HepG2 (cell line): ENCODE results near the gene CACNA1C. TPM values are rescaled to one million over a fixed set of nuclear protein-coding genes. Genes with fewer than 3 reads are reported as not detected.

Experiments
- ATAC-seq: fragments of 200-7000 bp; cut with Tn5 transposase; 3 replicates; pipeline ENCODE4 v1.9.1; 2020; ENCODE audit warnings: mild to moderate bottlenecking, moderate library complexity
- BruUV-seq: library from RNA; stranded (reverse); fragments of 400-500 nt; replicated peaks from 2 replicates; lab custom pipeline; 2021; lab: Mats Ljungman, UMichigan
- CTCF ChIA-PET: fragments of 300-600 bp; formaldehyde crosslinking; extraction: SDS; loops from one replicate; lab custom pipeline; 2021; ENCODE audit warnings: low total read pairs, inconsistent platforms, low intra/inter-chr PET ratio; lab: Yijun Ruan, JAX
- POLR2A ChIA-PET: fragments of 350-600 bp; sonication (Branson Sonifier 250); formaldehyde crosslinking; loops from one replicate; lab custom pipeline; 2020; ENCODE audit warnings: antibody characterized with exemption, inconsistent platforms; lab: Yijun Ruan, JAX
- DNase-seq: peaks from one replicate; pipeline ENCODE4 v3.0.0-alpha.2; 2015; ENCODE audit warnings: low spot score
- FAIRE-seq: peaks from 3 replicates; lab custom pipeline; 2011; peaks lifted over from hg19 to GRCh38; lab: Jason Lieb, UNC
- H2AFZ ChIP-seq: one replicate; pipeline ENCODE4 v1.6.1; 2011; ENCODE audit warnings: low read length, inconsistent platforms
- H3K27ac ChIP-seq: fragments of 300-600 bp; 3 replicates; pipeline ENCODE4 v1.8.0; 2011; ENCODE audit warnings: mixed run types, mild to moderate bottlenecking, mixed read lengths, low read length, inconsistent platforms; ENCODE audit not compliant: insufficient read depth; ENCODE audit errors: extremely low read length
- H3K27me3 ChIP-seq, 2 experiments: fragments of 200-600 bp in 1 of 2; 2 replicates in 1 of 2; 3 replicates in 1 of 2; pipeline versions ENCODE4 v1.6.0 to v1.8.0; 2011; ENCODE audit warnings: low read length in 2 of 2, mild to moderate bottlenecking in 2 of 2, moderate library complexity in 2 of 2, inconsistent platforms in 1 of 2; ENCODE audit not compliant: insufficient read depth in 2 of 2, control insufficient read depth in 1 of 2
- H3K36me3 ChIP-seq, 2 experiments: fragments of 200-600 bp in 1 of 2; replicated peaks in 1 of 2; 2 replicates in 1 of 2; 3 replicates in 1 of 2; pipeline versions ENCODE4 v1.5.1 to v1.8.0; 2011; ENCODE audit warnings: low read length in 2 of 2, inconsistent platforms in 1 of 2; ENCODE audit not compliant: insufficient read depth in 2 of 2, control insufficient read depth in 1 of 2
- H3K4me1 ChIP-seq: 2 replicates; pipeline ENCODE4 v1.5.1; 2012; ENCODE audit warnings: low read length, inconsistent platforms; ENCODE audit not compliant: insufficient read depth
- H3K4me2 ChIP-seq: 2 replicates; pipeline ENCODE4 v1.6.0; 2011; ENCODE audit warnings: low read depth, low read length, inconsistent platforms
- H3K4me3 ChIP-seq, 3 experiments: fragments of 200-600 bp in 1 of 3; sonication (generic), shearing (Covaris generic) in 1 of 3; replicated peaks in 1 of 3; 2 replicates each; pipeline ENCODE4 v1.5.1; 2011 to 2016; ENCODE audit warnings: low read length in 3 of 3, inconsistent platforms in 2 of 3, low read depth in 2 of 3, mild to moderate bottlenecking in 2 of 3, control low read depth in 1 of 3, mixed read lengths in 1 of 3; ENCODE audit not compliant: insufficient read depth in 1 of 3
- H3K79me2 ChIP-seq: one replicate; pipeline ENCODE4 v1.6.1; 2011; ENCODE audit warnings: low read length, inconsistent platforms; ENCODE audit not compliant: insufficient read depth
- H3K9ac ChIP-seq: 2 replicates; pipeline ENCODE4 v1.6.0; 2011; ENCODE audit warnings: mild to moderate bottlenecking, low read depth, low read length, inconsistent platforms; ENCODE audit not compliant: insufficient read depth
- H3K9me3 ChIP-seq: 2 replicates; pipeline ENCODE4 v1.5.1; 2012; ENCODE audit warnings: mild to moderate bottlenecking, low read length
- H4K20me1 ChIP-seq: 2 replicates; pipeline ENCODE4 v1.6.0; 2011; ENCODE audit warnings: inconsistent platforms, mild to moderate bottlenecking, low read length, moderate library complexity; ENCODE audit not compliant: insufficient read depth
- ARNTL ChIP-seq: sonication (generic); formaldehyde crosslinking; IDR thresholded peaks from 2 replicates; pipeline ENCODE4 v1.4.0; 2020; ENCODE audit warnings: mild to moderate bottlenecking, missing genetic modification reagents
- FOXK1 ChIP-seq: sonication (generic); formaldehyde crosslinking; IDR thresholded peaks from 2 replicates; pipeline ENCODE4 v1.4.0; 2020; ENCODE audit warnings: low read depth, missing genetic modification reagents, borderline replicate concordance
- IKZF1 ChIP-seq: fragments of 450-650 bp; IDR thresholded peaks from 2 replicates; pipeline ENCODE4 v1.7.1; 2016
- KLF9 ChIP-seq: IDR thresholded peaks from 2 replicates; pipeline ENCODE4 v1.6.1; 2016; ENCODE audit warnings: low read depth
- MEIS2 ChIP-seq: sonication (generic); formaldehyde crosslinking; IDR thresholded peaks from 2 replicates; pipeline ENCODE4 v1.9.0; 2021; ENCODE audit warnings: mild to moderate bottlenecking, missing genetic modification reagents
- PHB2 ChIP-seq: fragments of 450-650 bp; IDR thresholded peaks from 2 replicates; pipeline ENCODE4 v1.6.1; 2018; ENCODE audit not compliant: partially characterized antibody
- PITX1 ChIP-seq: sonication (generic); formaldehyde crosslinking; IDR thresholded peaks from 2 replicates; pipeline ENCODE4 v1.5.1; 2020; ENCODE audit warnings: mild to moderate bottlenecking, missing genetic modification reagents
- SATB2 ChIP-seq: sonication (generic); formaldehyde crosslinking; IDR thresholded peaks from 2 replicates; pipeline ENCODE4 v1.5.0; 2020; ENCODE audit warnings: missing genetic modification reagents
- TEAD2 ChIP-seq: sonication (generic); formaldehyde crosslinking; IDR thresholded peaks from 2 replicates; pipeline ENCODE4 v1.9.0; 2021; ENCODE audit warnings: missing genetic modification reagents
- ZFP36 ChIP-seq: fragments of 150-350 bp; IDR thresholded peaks from 2 replicates; pipeline ENCODE4 v1.6.1; 2018; ENCODE audit warnings: borderline replicate concordance, low read length, low read depth; ENCODE audit not compliant: partially characterized antibody
- ZKSCAN1 ChIP-seq: fragments of 150-350 bp; IDR thresholded peaks from 2 replicates; pipeline ENCODE4 v1.6.1; 2014; ENCODE audit warnings: low read length
- ZNF350 ChIP-seq: sonication (generic); formaldehyde crosslinking; IDR thresholded peaks from 2 replicates; pipeline ENCODE4 v1.4.0; 2020; ENCODE audit warnings: mild to moderate bottlenecking, low read depth, missing genetic modification reagents, borderline replicate concordance
- ZNF614 ChIP-seq: IDR thresholded peaks from 2 replicates; pipeline ENCODE4 v1.6.1; 2018; ENCODE audit warnings: missing biosample characterization, missing genetic modification reagents, inconsistent platforms, borderline replicate concordance
- ZNF883 ChIP-seq: sonication (generic); formaldehyde crosslinking; IDR thresholded peaks from 2 replicates; pipeline ENCODE4 v1.5.1; 2020; ENCODE audit warnings: mild to moderate bottlenecking, missing genetic modification reagents; ENCODE audit errors: not compliant biosample characterization
- ZSCAN31 ChIP-seq: sonication (generic); formaldehyde crosslinking; IDR thresholded peaks from 2 replicates; pipeline ENCODE4 v1.5.0; 2020; ENCODE audit warnings: low read depth, mild to moderate bottlenecking, missing genetic modification reagents
- WGBS: methylation state at CpG from one replicate; pipeline ENCODE4 v1.1.6; 2017; ENCODE audit warnings: low lambda C conversion rate; 5-methylcytosine and 5-hydroxymethylcytosine counted together
- in situ Hi-C: cut with HindIII; loops from 2 replicates; pipeline ENCODE4 v1.10.0; 2017; ENCODE audit warnings: low pct_unique_long_range_greater_than_20kb; ENCODE audit not compliant: extremely low pct_ligation_motif_present
- intact Hi-C: fragments of 100-400 bp; cut with micrococcal nuclease; formaldehyde crosslinking; loops from one replicate; pipeline ENCODE4 v1.10.0; 2022; ENCODE audit not compliant: unreplicated experiment
- polyA plus RNA-seq, 8 experiments: library from polyadenylated mRNA; depleted of rRNA in 3 of 8; stranded (reverse) in 7 of 8; unstranded in 1 of 8; fragments of >200 nt; fragmentation: Illumina TruSeq in 4 of 8; extraction: Trizol in 4 of 8; gene quantifications; 2 replicates each; pipeline versions ENCODE4 v1.2.1 to v1.2.3, GENCODE V29; 2011 to 2016; ENCODE audit warnings: low read depth in 4 of 8, missing spikeins in 1 of 8, mixed read lengths in 1 of 8; ENCODE audit not compliant: insufficient read depth in 1 of 8
- total RNA-seq, 5 experiments: library from RNA; depleted of rRNA; stranded (reverse); fragments of >200 nt; fragmentation: Illumina TruSeq; extraction: Trizol; gene quantifications; 2 replicates each; pipeline ENCODE4 v1.2.3, GENCODE V29; 2016; ENCODE audit warnings: low read depth in 1 of 5
- TF ChIP-seq, protein P1 (sequence below): sonication (generic); formaldehyde crosslinking; IDR thresholded peaks from 2 replicates; pipeline ENCODE4 v1.8.0; 2022; ENCODE audit warnings: mild to moderate bottlenecking, missing genetic modification reagents, moderate library complexity
- TF ChIP-seq, protein P2 (sequence below): sonication (generic); formaldehyde crosslinking; IDR thresholded peaks from 2 replicates; pipeline ENCODE4 v1.5.1; 2020; ENCODE audit warnings: mild to moderate bottlenecking, moderate library complexity, missing genetic modification reagents

The CACNA1C gene
- total and polyA plus RNA-seq, 2 of the 13 experiments (the other 11 are each of a cell fraction or from before 2014, with no cell fraction given), result not detected

DNA sequence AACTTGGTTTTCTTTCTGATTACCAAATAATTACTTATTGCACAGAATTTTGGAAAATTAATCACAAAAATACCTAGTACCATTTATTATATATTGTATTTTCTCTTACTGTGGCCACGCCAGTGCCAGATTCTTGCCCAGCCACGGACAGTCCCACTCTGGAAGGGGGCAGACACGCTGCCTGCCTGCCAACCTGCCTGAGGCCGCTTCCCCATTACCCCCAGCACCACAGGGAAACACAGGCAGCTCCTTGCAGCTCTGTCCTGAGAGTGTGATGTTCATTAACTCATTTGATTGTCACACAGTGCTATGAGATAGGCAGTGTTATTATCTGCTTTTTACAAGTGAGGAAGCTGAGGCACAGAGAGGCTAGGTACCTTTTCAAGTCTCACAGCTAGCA lies 46.8 kb downstream of the CACNA1C start:
- H3K4me1 ChIP-seq, result no peaks in the 10 kb centered on the region
- H3K9me3 ChIP-seq, result no peaks in the 10 kb centered on the region
- ATAC-seq, result no peak
- ChIA-PET POLR2A (no interaction called here), CTCF (no interaction called here)
- intact Hi-C loops (no loop called here), in situ Hi-C loops (no loop called here)
- no peak overlapping the region for H3K4me2 ChIP-seq
- FAIRE-seq, result no peak
- no peaks in the 10 kb centered on the region for H3K36me3 ChIP-seq
- no peak for DNase-seq
- no peaks in the 10 kb centered on the region for H3K79me2 ChIP-seq
- no peak overlapping the region for H2AFZ ChIP-seq
- peaks cover 1 to 5% of the 10 kb centered on the region in 2 experiments; a peak in 2 of 5 replicates for H3K27me3 ChIP-seq
- 5% methylated on average over 4 of the region's 4 CpGs for WGBS
- no peak overlapping the region for H3K4me3 ChIP-seq
- no peak overlapping the region for H3K9ac ChIP-seq
- no peak overlapping the region for H3K27ac ChIP-seq
- TF ChIP-seq SATB2 (CRISPR knock-in tag) (no peak), FOXK1 (CRISPR knock-in tag) (no peak), PITX1 (CRISPR knock-in tag) (no peak), PHB2 (no peak), ZKSCAN1 (no peak), KLF9 (CRISPR knock-in tag) (no peak), ZNF350 (no peak), IKZF1 (no peak), TEAD2 (CRISPR knock-in tag) (no peak), ZNF883 (CRISPR knock-in tag) (no peak), ZNF614 (CRISPR knock-in tag) (no peak), ARNTL (CRISPR knock-in tag) (no peak), MEIS2 (CRISPR knock-in tag) (no peak), ZFP36 (no peak), ZSCAN31 (CRISPR knock-in tag) (no peak)
- TF ChIP-seq, protein P1, sequence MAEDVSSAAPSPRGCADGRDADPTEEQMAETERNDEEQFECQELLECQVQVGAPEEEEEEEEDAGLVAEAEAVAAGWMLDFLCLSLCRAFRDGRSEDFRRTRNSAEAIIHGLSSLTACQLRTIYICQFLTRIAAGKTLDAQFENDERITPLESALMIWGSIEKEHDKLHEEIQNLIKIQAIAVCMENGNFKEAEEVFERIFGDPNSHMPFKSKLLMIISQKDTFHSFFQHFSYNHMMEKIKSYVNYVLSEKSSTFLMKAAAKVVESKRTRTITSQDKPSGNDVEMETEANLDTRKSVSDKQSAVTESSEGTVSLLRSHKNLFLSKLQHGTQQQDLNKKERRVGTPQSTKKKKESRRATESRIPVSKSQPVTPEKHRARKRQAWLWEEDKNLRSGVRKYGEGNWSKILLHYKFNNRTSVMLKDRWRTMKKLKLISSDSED (CRISPR knock-in tag), result no peak
- TF ChIP-seq, protein P2, sequence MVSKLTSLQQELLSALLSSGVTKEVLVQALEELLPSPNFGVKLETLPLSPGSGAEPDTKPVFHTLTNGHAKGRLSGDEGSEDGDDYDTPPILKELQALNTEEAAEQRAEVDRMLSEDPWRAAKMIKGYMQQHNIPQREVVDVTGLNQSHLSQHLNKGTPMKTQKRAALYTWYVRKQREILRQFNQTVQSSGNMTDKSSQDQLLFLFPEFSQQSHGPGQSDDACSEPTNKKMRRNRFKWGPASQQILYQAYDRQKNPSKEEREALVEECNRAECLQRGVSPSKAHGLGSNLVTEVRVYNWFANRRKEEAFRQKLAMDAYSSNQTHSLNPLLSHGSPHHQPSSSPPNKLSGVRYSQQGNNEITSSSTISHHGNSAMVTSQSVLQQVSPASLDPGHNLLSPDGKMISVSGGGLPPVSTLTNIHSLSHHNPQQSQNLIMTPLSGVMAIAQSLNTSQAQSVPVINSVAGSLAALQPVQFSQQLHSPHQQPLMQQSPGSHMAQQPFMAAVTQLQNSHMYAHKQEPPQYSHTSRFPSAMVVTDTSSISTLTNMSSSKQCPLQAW (CRISPR knock-in tag), result no peak
- BruUV-seq, result no TSS peak
- no peaks in the 10 kb centered on the region for H4K20me1 ChIP-seq
